ENCODE results near the gene CPE.

Gene CPE

GRCh38 chr4:165516281-165516833, 137.5 kb downstream of the CPE start:
- DNase-seq: no peak

- no peak for DNase-seq
Observed at GRCh38 chr4:165517216-165517615, 138.4 kb downstream of the CPE start.

- no peak for DNase-seq
Observed at GRCh38 chr4:165518024-165518616, 139.3 kb downstream of the CPE start.

GRCh38 chr4:165518686-165519085, 139.9 kb downstream of the CPE start:
- DNase-seq: no peak

- no peak for DNase-seq
Observed at GRCh38 chr4:165519591-165519990, 140.8 kb downstream of the CPE start.

- DNase-seq: no peak
Observed at GRCh38 chr4:165520086-165520485, 141.3 kb downstream of the CPE start.

- DNase-seq: no peak
Observed at GRCh38 chr4:165522050-165522449, 143.2 kb downstream of the CPE start.

- no peak for DNase-seq
Observed at GRCh38 chr4:165524532-165525190, 145.9 kb downstream of the CPE start.

- no peak for DNase-seq
Observed at GRCh38 chr4:165532976-165533375, 154.2 kb downstream of the CPE start.

GRCh38 chr4:165537028-165537648, 158.3 kb downstream of the CPE start:
- no peak for DNase-seq

GRCh38 chr4:165539801-165540200, 161.0 kb downstream of the CPE start:
- no peak for DNase-seq

- no peak for DNase-seq
Observed at GRCh38 chr4:165540206-165540830, 161.5 kb downstream of the CPE start.

- no peak for DNase-seq
Observed at GRCh38 chr4:165541851-165542459, 163.1 kb downstream of the CPE start.

- DNase-seq: no peak
Observed at GRCh38 chr4:165542476-165542875, 163.7 kb downstream of the CPE start.

All from NCI-H2227 treated with DMSO at 0.1 percent for 48 hours (cell line).